ENCODE results near the gene MAP2K3. TPM values are rescaled to one million over a fixed set of nuclear protein-coding genes. Genes with fewer than 3 reads are reported as not detected.
"Not testable (repeated sequence)": the region's sequence is repeated elsewhere in the genome, so short reads cannot be mapped to it uniquely, and the experiment has no call there.

The MAP2K3 gene
- total RNA-seq, 1 experiment from 2014 or later, result 39.7 TPM

GRCh38 chr17:21303441-21304065, 19.0 kb downstream of the MAP2K3 start:
- no peaks in the 10 kb centered on the region for H3K4me1 Mint-ChIP-seq
- H3K27ac Mint-ChIP-seq, result no peak overlapping the region
- no peak overlapping the region for H3K4me3 Mint-ChIP-seq
- peaks cover 56% of the 10 kb centered on the region for H3K36me3 Mint-ChIP-seq
- H3K9me3 Mint-ChIP-seq, result peaks cover 10% of the 10 kb centered on the region
- H3K27me3 Mint-ChIP-seq (ENCODE audit: low read depth), result peaks cover 3% of the 10 kb centered on the region; the same call in 1 of the 2 replicates
- TF ChIP-seq ELF4 (CRISPR knock-in tag; IDR thresholded peaks at IDR 0.05; ENCODE audit: low read depth), result no peak
- TF ChIP-seq JUN (CRISPR knock-in tag; IDR thresholded peaks at IDR 0.05), result no peak
- no peak for TF ChIP-seq ZNF219 (CRISPR knock-in tag; IDR thresholded peaks at IDR 0.05; ENCODE audit: borderline replicate concordance)
- POLR2A ChIA-PET, result no interaction called here
- CTCF ChIA-PET, result interaction anchor here (0.7 kb wide), 1 partner anchor 153 kb away, joined by 3 read pairs; no protein-coding TSS in a partner anchor
- ATAC-seq (no peak), DNase-seq (ENCODE audit: low spot score) (no peak)

GRCh38 chr17:21304091-21304490, 19.6 kb downstream of the MAP2K3 start:
- ChIA-PET CTCF (no interaction called here), POLR2A (no interaction called here)
- no peak for ATAC-seq
- DNase-seq (ENCODE audit: low spot score), result no peak
- H3K27me3 Mint-ChIP-seq (ENCODE audit: low read depth), result peaks cover 3% of the 10 kb centered on the region; the same call in 1 of the 2 replicates
- peaks cover 58% of the 10 kb centered on the region for H3K36me3 Mint-ChIP-seq
- no peak for TF ChIP-seq ERG (CRISPR knock-in tag; IDR thresholded peaks at IDR 0.05)
- TF ChIP-seq, protein P1, sequence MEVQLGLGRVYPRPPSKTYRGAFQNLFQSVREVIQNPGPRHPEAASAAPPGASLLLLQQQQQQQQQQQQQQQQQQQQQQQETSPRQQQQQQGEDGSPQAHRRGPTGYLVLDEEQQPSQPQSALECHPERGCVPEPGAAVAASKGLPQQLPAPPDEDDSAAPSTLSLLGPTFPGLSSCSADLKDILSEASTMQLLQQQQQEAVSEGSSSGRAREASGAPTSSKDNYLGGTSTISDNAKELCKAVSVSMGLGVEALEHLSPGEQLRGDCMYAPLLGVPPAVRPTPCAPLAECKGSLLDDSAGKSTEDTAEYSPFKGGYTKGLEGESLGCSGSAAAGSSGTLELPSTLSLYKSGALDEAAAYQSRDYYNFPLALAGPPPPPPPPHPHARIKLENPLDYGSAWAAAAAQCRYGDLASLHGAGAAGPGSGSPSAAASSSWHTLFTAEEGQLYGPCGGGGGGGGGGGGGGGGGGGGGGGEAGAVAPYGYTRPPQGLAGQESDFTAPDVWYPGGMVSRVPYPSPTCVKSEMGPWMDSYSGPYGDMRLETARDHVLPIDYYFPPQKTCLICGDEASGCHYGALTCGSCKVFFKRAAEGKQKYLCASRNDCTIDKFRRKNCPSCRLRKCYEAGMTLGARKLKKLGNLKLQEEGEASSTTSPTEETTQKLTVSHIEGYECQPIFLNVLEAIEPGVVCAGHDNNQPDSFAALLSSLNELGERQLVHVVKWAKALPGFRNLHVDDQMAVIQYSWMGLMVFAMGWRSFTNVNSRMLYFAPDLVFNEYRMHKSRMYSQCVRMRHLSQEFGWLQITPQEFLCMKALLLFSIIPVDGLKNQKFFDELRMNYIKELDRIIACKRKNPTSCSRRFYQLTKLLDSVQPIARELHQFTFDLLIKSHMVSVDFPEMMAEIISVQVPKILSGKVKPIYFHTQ (CRISPR knock-in tag; IDR thresholded peaks at IDR 0.05), result no peak
- no peak for TF ChIP-seq ZNF416 (CRISPR knock-in tag; IDR thresholded peaks at IDR 0.05)
- no peak for TF ChIP-seq CBFB (CRISPR knock-in tag; IDR thresholded peaks at IDR 0.05; ENCODE audit: low read depth)
- TF ChIP-seq ZNF138 (CRISPR knock-in tag; conservative IDR thresholded peaks at IDR 0.05), result no peak
- no peak for TF ChIP-seq HMGA2 (CRISPR knock-in tag; IDR thresholded peaks at IDR 0.05)
- no peak for TF ChIP-seq JUN (CRISPR knock-in tag; IDR thresholded peaks at IDR 0.05)
- TF ChIP-seq, protein P2, sequence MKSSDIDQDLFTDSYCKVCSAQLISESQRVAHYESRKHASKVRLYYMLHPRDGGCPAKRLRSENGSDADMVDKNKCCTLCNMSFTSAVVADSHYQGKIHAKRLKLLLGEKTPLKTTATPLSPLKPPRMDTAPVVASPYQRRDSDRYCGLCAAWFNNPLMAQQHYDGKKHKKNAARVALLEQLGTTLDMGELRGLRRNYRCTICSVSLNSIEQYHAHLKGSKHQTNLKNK (CRISPR knock-in tag; IDR thresholded peaks at IDR 0.05), result no peak
- no peak for TF ChIP-seq TP53 (CRISPR knock-in tag; IDR thresholded peaks at IDR 0.05)
- TF ChIP-seq RORB (CRISPR knock-in tag; IDR thresholded peaks at IDR 0.05), result no peak
- no peak for TF ChIP-seq ZSCAN18 (CRISPR knock-in tag; IDR thresholded peaks at IDR 0.05)
- TF ChIP-seq MYBL2 (CRISPR knock-in tag; IDR thresholded peaks at IDR 0.05), result no peak
- H3K9me3 Mint-ChIP-seq, result peaks cover 15% of the 10 kb centered on the region
- H3K4me3 Mint-ChIP-seq, result no peak overlapping the region
- H3K27ac Mint-ChIP-seq, result no peak overlapping the region
- H3K4me1 Mint-ChIP-seq, result no peaks in the 10 kb centered on the region

GRCh38 chr17:21304551-21305151, 20.1 kb downstream of the MAP2K3 start:
- H3K27me3 Mint-ChIP-seq (ENCODE audit: low read depth); ATAC-seq; H3K27ac Mint-ChIP-seq; CTCF ChIA-PET; H3K4me3 Mint-ChIP-seq; H3K4me1 Mint-ChIP-seq; DNase-seq (ENCODE audit: low spot score); POLR2A ChIA-PET: not testable (repeated sequence)
- peaks cover 16% of the 10 kb centered on the region for H3K9me3 Mint-ChIP-seq
- H3K36me3 Mint-ChIP-seq, result peaks cover 54% of the 10 kb centered on the region

DNA sequence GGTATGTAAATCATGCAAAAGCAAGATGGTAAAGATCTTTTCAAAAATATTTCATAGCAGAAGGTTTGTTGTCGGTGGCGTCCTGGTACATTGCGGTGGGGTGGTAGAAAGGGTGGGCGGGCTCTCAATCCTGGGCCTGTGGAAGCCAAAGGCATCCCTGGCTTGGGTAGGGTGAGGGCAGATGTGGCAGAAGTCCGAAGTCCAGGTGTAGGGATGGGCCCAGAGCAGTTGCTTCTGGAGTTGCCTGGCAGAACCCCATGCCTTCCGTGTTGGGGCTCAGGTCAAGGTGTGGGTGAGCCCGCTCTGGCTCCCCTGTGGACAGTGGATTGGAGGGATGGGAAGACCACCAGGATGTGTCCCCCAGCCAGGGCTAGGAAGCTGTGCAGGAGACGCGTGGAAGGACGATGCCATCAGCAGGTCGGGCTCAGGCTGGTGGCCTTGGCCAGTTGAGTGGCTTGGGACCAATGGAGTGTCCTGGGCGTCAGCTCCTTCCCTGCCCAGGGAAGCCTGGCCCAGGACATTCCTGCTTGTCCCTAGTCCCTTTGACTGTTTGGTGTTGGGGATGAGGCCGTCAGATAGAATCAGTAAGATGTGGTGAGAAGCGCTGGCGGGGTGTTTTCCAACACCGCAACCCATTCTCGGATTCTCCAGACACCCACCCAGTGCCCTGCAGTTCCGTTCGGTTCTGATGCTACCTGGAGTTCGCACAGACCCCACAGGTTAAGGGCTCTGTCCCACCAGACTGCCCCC, 21.1 kb downstream of the MAP2K3 start:
- POLR2A ChIA-PET, result not testable (repeated sequence)
- Mint-ChIP-seq H3K36me3 (peaks cover 54% of the 10 kb centered on the region), H3K9me3 (peaks cover 12% of the 10 kb centered on the region)

GRCh38 chr17:21306611-21307272, 22.2 kb downstream of the MAP2K3 start:
- H3K4me1 Mint-ChIP-seq; H3K9me3 Mint-ChIP-seq; H3K27me3 Mint-ChIP-seq (ENCODE audit: low read depth); H3K27ac Mint-ChIP-seq; H3K4me3 Mint-ChIP-seq; DNase-seq (ENCODE audit: low spot score); POLR2A ChIA-PET: not testable (repeated sequence)
- CTCF ChIA-PET, result interaction anchor here (0.9 kb wide), 1 partner anchor 9 kb away, joined by 3 read pairs; no protein-coding TSS in a partner anchor
- ATAC-seq, result peak; percentile 71
- H3K36me3 Mint-ChIP-seq, result peaks cover 44% of the 10 kb centered on the region

More for the DNA sequence above, 21.1 kb downstream of the MAP2K3 start:
- H3K27ac Mint-ChIP-seq; H3K4me3 Mint-ChIP-seq; DNase-seq (ENCODE audit: low spot score); H3K27me3 Mint-ChIP-seq (ENCODE audit: low read depth); ATAC-seq; H3K4me1 Mint-ChIP-seq: not testable (repeated sequence)
- CTCF ChIA-PET, result interaction anchor here (0.9 kb wide), 1 partner anchor 8 kb away, joined by 3 read pairs; no protein-coding TSS in a partner anchor

DNA sequence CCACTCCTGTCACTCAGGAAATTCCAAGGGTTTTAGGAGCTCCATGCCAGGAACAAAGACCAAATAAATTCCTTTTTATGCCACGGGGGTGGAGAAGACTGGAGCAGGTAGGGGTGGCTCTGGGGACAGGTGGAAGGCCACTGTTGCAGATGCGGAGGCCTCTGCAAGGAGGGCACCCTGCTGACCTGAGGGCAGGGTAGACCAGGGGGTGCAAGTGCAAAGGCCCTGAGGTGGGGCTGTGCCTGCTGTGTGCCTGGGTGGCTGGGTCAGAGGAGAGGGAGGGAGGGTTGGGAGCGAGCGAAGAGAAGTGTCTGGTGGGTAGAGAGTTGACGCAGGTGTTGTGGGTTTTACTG, 22.7 kb downstream of the MAP2K3 start:
- POLR2A ChIA-PET; H3K27me3 Mint-ChIP-seq (ENCODE audit: low read depth); H3K4me3 Mint-ChIP-seq; CTCF ChIA-PET; ATAC-seq; H3K27ac Mint-ChIP-seq; H3K4me1 Mint-ChIP-seq; H3K9me3 Mint-ChIP-seq: not testable (repeated sequence)
- peak; percentile 0 for DNase-seq (ENCODE audit: low spot score)
- peaks cover 43% of the 10 kb centered on the region for H3K36me3 Mint-ChIP-seq

Measured in WTC11 (cell line).